Measurements from ENCODE around the gene CBLB. TPM values are rescaled to one million over a fixed set of nuclear protein-coding genes. Genes with fewer than 3 reads are reported as not detected.

The CBLB gene
- total RNA-seq, 4 donors from 2014 or later, result 17.0 to 33.8 (median 23.0) TPM

DNA sequence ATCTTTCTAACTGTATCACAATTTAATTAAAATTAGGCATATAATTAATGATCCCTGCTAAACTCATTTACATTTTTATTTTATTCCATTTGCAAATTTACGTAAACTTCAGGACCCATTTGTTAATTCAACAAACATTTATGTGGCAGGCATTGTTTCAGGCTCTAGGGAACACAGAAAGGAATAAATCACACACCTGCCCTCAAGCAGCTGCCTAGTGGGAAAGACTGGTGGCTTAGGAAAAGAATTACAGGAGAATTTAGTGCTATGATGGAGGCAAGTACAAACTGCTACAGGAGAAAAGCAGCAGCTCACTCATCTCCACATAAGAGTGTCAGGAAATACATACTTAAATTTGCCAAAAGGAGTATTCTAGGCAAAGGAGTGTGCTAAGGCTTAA lies 11.2 kb downstream of the CBLB start:
- 93 to 96% methylated on average over 1 of the region's 1 CpG for WGBS, 2 donors

DNA sequence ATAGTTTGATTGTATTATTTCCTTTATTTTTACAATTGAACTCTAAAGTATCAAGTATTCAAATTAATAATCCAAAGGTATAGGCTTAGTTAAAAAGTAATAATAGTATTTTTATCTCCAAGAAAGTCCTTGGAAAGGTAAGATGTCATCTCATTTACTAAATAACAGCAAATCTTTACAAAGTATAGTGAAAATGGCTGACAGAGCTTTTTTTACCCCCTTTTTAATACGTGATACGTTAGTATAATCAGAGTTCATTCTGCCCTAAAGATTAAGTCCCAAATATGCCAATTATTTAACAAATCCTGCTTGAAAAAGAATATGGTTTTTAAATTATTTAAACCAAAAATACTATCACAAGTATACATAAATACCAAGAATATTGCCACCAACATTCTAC lies 12.2 kb downstream of the CBLB start:
- DNase-seq (ENCODE audit: low spot score in 2 of 2), result no peak
- intact Hi-C loops (cut with DNase I; ENCODE audit: low total_unique reads), result no loop called here
- WGBS, 2 donors, result 92 to 93% methylated on average over 2 of the region's 2 CpGs
- no peak overlapping the region for H3K4me3 ChIP-seq (ENCODE audit: low read depth, poor library complexity, severe bottlenecking)
- no peak for TF ChIP-seq POLR2A (IDR thresholded peaks at IDR 0.05)
- TF ChIP-seq, protein P1, sequence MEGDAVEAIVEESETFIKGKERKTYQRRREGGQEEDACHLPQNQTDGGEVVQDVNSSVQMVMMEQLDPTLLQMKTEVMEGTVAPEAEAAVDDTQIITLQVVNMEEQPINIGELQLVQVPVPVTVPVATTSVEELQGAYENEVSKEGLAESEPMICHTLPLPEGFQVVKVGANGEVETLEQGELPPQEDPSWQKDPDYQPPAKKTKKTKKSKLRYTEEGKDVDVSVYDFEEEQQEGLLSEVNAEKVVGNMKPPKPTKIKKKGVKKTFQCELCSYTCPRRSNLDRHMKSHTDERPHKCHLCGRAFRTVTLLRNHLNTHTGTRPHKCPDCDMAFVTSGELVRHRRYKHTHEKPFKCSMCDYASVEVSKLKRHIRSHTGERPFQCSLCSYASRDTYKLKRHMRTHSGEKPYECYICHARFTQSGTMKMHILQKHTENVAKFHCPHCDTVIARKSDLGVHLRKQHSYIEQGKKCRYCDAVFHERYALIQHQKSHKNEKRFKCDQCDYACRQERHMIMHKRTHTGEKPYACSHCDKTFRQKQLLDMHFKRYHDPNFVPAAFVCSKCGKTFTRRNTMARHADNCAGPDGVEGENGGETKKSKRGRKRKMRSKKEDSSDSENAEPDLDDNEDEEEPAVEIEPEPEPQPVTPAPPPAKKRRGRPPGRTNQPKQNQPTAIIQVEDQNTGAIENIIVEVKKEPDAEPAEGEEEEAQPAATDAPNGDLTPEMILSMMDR (IDR thresholded peaks at IDR 0.05), result no peak

More for the DNA sequence above, 11.2 kb downstream of the CBLB start:
- no peak for DNase-seq (ENCODE audit: low spot score in 2 of 2)
- H3K4me3 ChIP-seq (ENCODE audit: low read depth, poor library complexity, severe bottlenecking), result no peak overlapping the region
- TF ChIP-seq, protein P1 (IDR thresholded peaks at IDR 0.05), result no peak
- no peak for TF ChIP-seq POLR2A (IDR thresholded peaks at IDR 0.05)
- intact Hi-C loops (cut with DNase I; ENCODE audit: low total_unique reads), result no loop called here

DNA sequence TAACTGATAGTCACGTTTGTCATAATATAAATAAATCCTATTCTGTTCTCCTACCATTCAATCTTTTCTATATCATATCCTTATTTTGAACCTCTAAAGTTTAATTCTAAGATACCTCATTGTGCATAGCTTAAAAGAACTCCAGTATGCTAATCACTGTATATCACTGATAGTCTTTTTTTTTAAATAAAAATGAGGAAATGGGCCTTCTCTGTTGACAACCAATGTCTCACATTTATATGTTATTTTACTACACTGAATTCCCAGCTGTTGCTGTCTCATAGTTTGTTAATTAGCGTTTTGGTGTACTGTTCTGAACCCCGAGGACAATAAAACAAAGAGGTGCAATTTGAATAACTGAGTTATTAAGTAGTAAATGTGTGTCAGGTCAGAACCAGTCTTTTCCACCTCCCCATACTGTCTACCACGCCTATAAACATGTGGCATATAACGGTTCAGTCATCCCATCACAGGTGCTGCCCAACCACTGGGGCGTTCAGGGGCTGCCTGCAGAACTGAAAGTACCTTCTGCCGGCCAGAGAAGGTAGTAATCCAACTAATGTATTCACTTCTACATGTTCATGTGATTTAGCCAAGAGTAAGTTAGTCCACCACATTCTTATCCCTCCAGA lies 14.9 kb downstream of the CBLB start:
- WGBS, 2 donors, result 83 to 86% methylated on average over 7 of the region's 7 CpGs
- no peak for DNase-seq (ENCODE audit: low spot score in 2 of 2)
- intact Hi-C loops (cut with DNase I; ENCODE audit: low total_unique reads), result no loop called here
- H3K4me3 ChIP-seq (ENCODE audit: low read depth, poor library complexity, severe bottlenecking), result no peak overlapping the region
- TF ChIP-seq POLR2A (IDR thresholded peaks at IDR 0.05), result no peak
- TF ChIP-seq, protein P1 (IDR thresholded peaks at IDR 0.05), result no peak

DNA sequence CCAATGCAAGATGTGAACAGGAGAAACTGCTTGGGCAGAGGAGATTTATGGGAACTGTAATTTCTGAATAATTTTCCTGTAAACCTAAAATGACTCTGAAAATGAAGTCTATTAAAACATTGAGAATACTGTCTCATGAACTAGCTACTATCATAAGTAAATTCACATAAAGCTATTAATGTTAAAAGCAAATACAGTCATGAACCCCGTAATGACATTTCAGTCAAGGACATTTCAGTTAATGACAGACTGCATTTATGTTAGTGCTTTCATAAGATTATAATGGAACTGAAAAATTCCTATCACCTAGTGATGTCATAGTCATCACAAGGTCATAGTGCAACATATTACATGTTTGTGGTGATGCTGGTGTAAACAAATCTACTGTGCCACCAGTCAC lies 17.2 kb downstream of the CBLB start:
- no peak for TF ChIP-seq POLR2A (IDR thresholded peaks at IDR 0.05)
- TF ChIP-seq, protein P1 (IDR thresholded peaks at IDR 0.05), result no peak
- intact Hi-C loops (cut with DNase I; ENCODE audit: low total_unique reads), result no loop called here
- 98 to 100% methylated on average over 1 of the region's 1 CpG for WGBS, 2 donors
- H3K4me3 ChIP-seq (ENCODE audit: low read depth, poor library complexity, severe bottlenecking), result no peak overlapping the region
- DNase-seq (ENCODE audit: low spot score in 2 of 2), result no peak

DNA sequence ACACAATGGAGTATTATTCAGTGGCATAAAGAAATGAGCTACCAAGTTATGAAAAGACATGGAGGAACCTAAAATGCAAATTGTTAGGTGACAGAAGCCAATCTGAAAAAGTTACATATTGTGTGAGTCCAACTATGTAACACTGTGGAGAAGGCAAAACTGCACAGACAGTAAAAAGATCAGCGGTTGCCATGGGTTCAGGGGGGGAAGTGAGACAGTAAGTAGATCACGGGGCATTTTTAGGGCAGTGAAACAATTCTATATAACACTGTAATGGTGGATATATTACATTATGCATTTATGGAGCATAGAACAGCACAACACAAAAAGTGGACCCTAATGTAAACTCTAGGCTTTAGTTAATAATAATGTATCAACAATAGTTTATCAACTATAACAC lies 17.6 kb downstream of the CBLB start:
- no peak for DNase-seq (ENCODE audit: low spot score in 2 of 2)
- H3K4me3 ChIP-seq (ENCODE audit: low read depth, poor library complexity, severe bottlenecking), result no peak overlapping the region
- intact Hi-C loops (cut with DNase I; ENCODE audit: low total_unique reads), result no loop called here
- TF ChIP-seq, protein P1 (IDR thresholded peaks at IDR 0.05), result no peak
- TF ChIP-seq POLR2A (IDR thresholded peaks at IDR 0.05), result no peak
- 91 to 97% methylated on average over 2 of the region's 2 CpGs for WGBS, 2 donors

DNA sequence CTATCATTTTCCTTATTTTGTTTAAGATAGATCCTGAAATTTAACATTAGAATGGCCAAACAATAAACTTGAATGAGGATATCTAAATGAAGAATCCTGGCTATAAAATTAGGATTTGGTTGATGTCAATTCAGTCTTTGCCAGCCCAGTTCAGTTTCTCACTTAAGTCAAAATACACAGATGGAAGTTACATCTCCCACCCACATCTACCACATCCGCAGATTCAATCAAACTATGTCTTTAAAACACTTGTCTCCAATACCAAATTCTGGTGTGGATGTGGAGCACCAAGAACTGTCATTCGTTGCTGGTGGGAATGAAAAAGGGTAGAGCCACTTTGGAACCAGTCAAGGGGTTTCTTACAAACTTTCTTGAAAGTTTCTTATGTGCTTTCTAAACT lies 18.2 kb downstream of the CBLB start:
- no peak overlapping the region for H3K4me3 ChIP-seq (ENCODE audit: low read depth, poor library complexity, severe bottlenecking)
- no peak for DNase-seq (ENCODE audit: low spot score in 2 of 2)
- TF ChIP-seq, protein P1 (IDR thresholded peaks at IDR 0.05), result no peak
- TF ChIP-seq POLR2A (IDR thresholded peaks at IDR 0.05), result no peak
- intact Hi-C loops (cut with DNase I; ENCODE audit: low total_unique reads), result no loop called here
- WGBS, 2 donors, result 94 to 97% methylated on average over 2 of the region's 2 CpGs
